ENCODE results near the gene RNU1-1.

The RNU1-1 gene

DNA sequence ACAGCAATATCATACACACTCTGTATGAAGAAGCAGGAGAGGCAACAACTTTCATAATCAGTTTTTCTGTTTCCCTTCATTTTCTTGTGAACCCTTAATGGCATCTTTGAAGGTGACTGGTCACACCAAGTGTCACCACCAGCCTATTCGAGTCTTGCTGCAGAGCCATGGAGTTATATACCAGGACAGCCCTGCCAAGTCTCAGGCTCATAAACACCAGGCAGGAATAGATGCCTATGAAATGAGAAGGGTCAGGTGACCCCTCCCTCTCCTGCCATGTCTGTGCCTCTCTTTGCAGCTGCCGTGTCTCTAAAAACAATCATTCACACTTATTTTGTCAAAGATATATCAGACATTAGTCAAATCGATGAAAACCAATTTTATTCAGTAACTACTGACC, 45.5 kb downstream of the RNU1-1 start:
- TF ChIP-seq, protein P1, sequence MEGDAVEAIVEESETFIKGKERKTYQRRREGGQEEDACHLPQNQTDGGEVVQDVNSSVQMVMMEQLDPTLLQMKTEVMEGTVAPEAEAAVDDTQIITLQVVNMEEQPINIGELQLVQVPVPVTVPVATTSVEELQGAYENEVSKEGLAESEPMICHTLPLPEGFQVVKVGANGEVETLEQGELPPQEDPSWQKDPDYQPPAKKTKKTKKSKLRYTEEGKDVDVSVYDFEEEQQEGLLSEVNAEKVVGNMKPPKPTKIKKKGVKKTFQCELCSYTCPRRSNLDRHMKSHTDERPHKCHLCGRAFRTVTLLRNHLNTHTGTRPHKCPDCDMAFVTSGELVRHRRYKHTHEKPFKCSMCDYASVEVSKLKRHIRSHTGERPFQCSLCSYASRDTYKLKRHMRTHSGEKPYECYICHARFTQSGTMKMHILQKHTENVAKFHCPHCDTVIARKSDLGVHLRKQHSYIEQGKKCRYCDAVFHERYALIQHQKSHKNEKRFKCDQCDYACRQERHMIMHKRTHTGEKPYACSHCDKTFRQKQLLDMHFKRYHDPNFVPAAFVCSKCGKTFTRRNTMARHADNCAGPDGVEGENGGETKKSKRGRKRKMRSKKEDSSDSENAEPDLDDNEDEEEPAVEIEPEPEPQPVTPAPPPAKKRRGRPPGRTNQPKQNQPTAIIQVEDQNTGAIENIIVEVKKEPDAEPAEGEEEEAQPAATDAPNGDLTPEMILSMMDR (IDR thresholded peaks at IDR 0.05; ENCODE audit: low read depth, low read length, missing control alignments) = no peak
- no peak for DNase-seq (ENCODE audit: low read depth)
- H3K4me3 ChIP-seq (ENCODE audit: low read depth, low read length) = no peak overlapping the region

DNA sequence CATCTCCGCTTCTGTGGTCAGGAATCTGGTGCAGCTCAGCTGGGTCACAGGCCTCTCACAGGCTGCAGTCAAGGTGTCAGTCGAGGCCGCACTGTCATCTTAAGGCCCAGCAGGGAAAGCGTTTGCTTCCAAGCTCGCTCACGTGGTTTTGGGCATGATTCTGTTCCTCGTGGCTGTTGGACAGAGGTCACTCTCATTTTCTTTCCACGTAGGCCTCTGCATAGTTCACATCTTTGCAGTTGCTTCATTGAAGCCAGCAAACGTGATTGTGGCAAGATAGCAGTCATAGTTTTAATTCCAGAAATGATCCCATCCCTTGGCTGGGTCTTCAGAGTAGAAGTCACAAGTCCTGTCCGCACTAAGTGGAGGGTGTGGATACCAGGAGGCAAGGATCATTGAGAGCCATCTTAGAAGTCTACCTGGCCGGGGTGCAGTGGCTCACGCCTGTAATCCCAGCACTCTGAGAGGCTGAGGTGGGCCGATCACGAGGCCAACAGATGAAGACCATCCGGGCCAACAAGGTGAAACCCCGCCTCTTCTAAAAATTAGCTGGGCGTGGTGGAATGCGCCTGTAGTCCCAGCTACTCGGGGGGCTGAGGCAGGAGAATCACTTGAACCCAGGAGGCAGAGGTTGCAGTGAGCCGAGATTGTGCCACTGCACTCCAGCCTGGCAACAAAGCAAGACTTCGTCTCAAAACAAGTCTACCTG, 49.0 kb downstream of the RNU1-1 start:
- no peak for DNase-seq (ENCODE audit: low read depth)
- TF ChIP-seq, protein P1 (IDR thresholded peaks at IDR 0.05; ENCODE audit: low read depth, low read length, missing control alignments) = no peak
- H3K4me3 ChIP-seq (ENCODE audit: low read depth, low read length) = no peak overlapping the region
